GM06990 (cell line): ENCODE measurements around the gene SBK3.
"Not testable (repeated sequence)": the region's sequence is repeated elsewhere in the genome, so short reads cannot be mapped to it uniquely, and the experiment has no call there.

Experiments
- DNase-seq: peaks from one replicate; pipeline ENCODE4 v3.0.0-alpha.2; 2011; ENCODE audit not compliant: insufficient read length; ENCODE audit errors: extremely low read depth
- H3K27me3 ChIP-seq: replicated peaks from 2 replicates; pipeline ENCODE4 v1.6.0; 2011; ENCODE audit warnings: low read length; ENCODE audit not compliant: control insufficient read depth, insufficient read depth
- H3K36me3 ChIP-seq: 2 replicates; pipeline ENCODE4 v1.5.1; 2011; ENCODE audit warnings: low read length; ENCODE audit not compliant: control insufficient read depth, insufficient read depth
- H3K4me3 ChIP-seq: replicated peaks from 2 replicates; pipeline ENCODE4 v1.5.1; 2011; ENCODE audit warnings: low read depth, mild to moderate bottlenecking, control low read depth, low read length
- CTCF ChIP-seq: IDR thresholded peaks from 2 replicates; pipeline ENCODE4 v1.5.1; 2011; ENCODE audit warnings: low read length, control low read depth, mild to moderate bottlenecking, inconsistent platforms; ENCODE audit not compliant: insufficient read depth, poor library complexity, severe bottlenecking

The SBK3 gene

DNA sequence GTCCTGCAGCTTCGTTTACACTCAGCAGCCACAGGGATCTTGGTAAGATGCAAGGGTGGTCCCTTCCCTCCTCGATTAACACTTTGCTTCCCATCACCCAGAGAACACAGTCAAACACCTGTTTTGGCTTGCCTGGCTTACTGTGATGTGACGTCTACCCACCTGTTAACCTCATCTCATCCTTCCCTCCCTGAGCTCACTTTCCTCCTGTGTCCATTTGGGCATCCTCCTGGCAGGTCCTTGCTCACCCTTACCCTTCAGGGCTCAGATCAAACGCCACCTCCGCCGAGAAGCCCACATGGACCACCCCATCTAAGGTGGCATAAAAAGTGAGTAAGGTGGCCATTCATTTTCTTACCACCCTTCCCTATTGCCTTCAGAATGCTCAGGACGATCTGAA is 44.8 kb upstream of the SBK3 start:
- H3K36me3 ChIP-seq = peaks cover 7% of the 10 kb centered on the region
- no peak for DNase-seq
- H3K4me3 ChIP-seq = no peak overlapping the region
- no peak for TF ChIP-seq CTCF
- no peaks in the 10 kb centered on the region for H3K27me3 ChIP-seq

DNA sequence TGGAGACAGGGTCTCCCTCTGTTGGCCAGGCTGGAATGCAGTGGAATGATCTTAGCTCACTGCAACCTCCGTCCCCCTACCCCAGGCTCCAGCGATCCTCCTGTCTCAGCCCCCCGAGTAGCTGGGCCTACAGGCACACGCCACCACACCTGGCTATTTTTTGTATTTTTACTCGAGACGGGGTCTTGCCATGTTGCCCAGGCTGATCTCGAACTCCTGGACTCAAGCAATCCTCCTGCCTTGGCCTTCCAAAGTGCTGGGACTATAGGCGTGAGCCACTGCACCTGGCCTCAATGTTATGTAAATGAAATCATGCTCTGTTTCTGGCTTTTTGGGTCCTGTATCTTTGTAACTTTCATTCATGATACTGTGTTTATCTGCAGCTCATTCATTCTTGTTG is 43.4 kb upstream of the SBK3 start:
- no peak for DNase-seq
- Histone ChIP-seq H3K4me3 (no peak overlapping the region), H3K36me3 (peaks cover 5% of the 10 kb centered on the region), H3K27me3 (no peaks in the 10 kb centered on the region; the same call in 1 of the 2 replicates)
- TF ChIP-seq CTCF = no peak

- no peaks in the 10 kb centered on the region for H3K36me3 ChIP-seq
- H3K4me3 ChIP-seq = peak overlapping the region; percentile 52
- DNase-seq = peak; percentile 96
- no peak for TF ChIP-seq CTCF
- H3K27me3 ChIP-seq = no peaks in the 10 kb centered on the region; the same call in 1 of the 2 replicates
These were observed 41.8 kb upstream of the SBK3 start for GRCh38 chr19:55586976-55587668.

GRCh38 chr19:55585658-55586339 is 40.5 kb upstream of the SBK3 start:
- H3K27me3 ChIP-seq = no peaks in the 10 kb centered on the region; the same call in 1 of the 2 replicates
- H3K36me3 ChIP-seq = no peaks in the 10 kb centered on the region
- peak; percentile 61 for DNase-seq
- TF ChIP-seq CTCF = no peak
- H3K4me3 ChIP-seq = no peak overlapping the region

- no peaks in the 10 kb centered on the region for H3K36me3 ChIP-seq
- no peak for TF ChIP-seq CTCF
- no peaks in the 10 kb centered on the region; the same call in 1 of the 2 replicates for H3K27me3 ChIP-seq
- no peak overlapping the region for H3K4me3 ChIP-seq
- no peak for DNase-seq
These were observed 39.5 kb upstream of the SBK3 start for GRCh38 chr19:55584871-55585270.

DNA sequence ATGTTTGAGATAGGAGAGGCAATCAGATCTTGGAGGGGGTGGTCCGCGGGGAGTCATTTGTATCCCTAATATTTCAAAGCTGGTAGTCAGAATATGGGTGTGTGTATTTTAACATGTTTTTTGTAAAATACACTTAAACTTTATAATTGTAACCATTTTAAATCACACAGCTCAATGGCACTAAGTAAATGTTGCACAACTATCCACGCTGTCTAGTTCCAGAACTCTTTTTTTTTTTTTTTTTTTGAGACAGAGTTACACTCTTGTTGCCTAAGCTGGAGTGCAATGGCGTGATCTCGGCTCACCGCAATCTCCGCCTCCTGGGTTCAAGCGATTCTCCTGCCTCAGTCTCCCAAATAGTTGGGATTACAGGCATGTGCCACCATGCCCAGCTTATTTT is 38.6 kb upstream of the SBK3 start:
- not testable (repeated sequence) for H3K4me3 ChIP-seq, DNase-seq, H3K27me3 ChIP-seq, H3K36me3 ChIP-seq

DNA sequence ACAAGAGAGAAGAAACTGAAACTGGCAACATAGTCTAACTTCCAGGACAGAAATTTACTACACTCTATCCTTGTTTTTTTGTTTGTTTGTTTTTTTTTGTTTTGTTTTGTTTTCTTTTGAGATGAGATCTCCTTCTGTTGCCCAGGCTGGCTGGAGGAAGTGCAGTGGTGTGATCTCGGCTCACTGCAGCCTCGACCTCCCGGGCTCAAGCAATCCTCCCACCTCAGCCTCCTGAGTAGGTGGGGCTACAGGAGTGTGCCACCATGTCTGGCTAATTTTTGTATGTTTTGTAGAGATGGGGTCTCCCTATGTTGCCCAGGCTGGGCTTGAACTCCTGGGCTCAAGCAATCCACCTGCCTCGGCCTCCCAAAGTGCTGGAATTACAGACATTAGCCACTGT is 36.9 kb upstream of the SBK3 start:
- H3K4me3 ChIP-seq, H3K36me3 ChIP-seq, H3K27me3 ChIP-seq, DNase-seq: not testable (repeated sequence)
